GM10266 (cell line): Measurements from ENCODE around the gene SHISA9.

ENCODE experiments used
- DNase-seq: peaks from one replicate; pipeline ENCODE4 v3.0.0; 2012; ENCODE audit errors: extremely low spot score
- CTCF ChIP-seq: IDR thresholded peaks from 2 replicates; pipeline ENCODE4 v1.5.1; 2012; ENCODE audit warnings: mild to moderate bottlenecking, low read depth; ENCODE audit not compliant: control insufficient read depth, insufficient read depth; ENCODE audit errors: missing control alignments

Gene SHISA9

GRCh38 chr16:13146829-13147228 is 245.4 kb downstream of the SHISA9 start:
- no peak for TF ChIP-seq CTCF
- DNase-seq: no peak

GRCh38 chr16:13148294-13148693 is 246.9 kb downstream of the SHISA9 start:
- DNase-seq: no peak
- TF ChIP-seq CTCF: no peak

- no peak for DNase-seq
- no peak for TF ChIP-seq CTCF
Measured at GRCh38 chr16:13148836-13149235, 247.4 kb downstream of the SHISA9 start.

- TF ChIP-seq CTCF: no peak
- DNase-seq: no peak
Measured at GRCh38 chr16:13150181-13150885, 248.9 kb downstream of the SHISA9 start.

GRCh38 chr16:13153696-13154095 is 252.3 kb downstream of the SHISA9 start:
- no peak for DNase-seq
- no peak for TF ChIP-seq CTCF

- DNase-seq: no peak
- no peak for TF ChIP-seq CTCF
Measured at GRCh38 chr16:13154799-13155198, 253.4 kb downstream of the SHISA9 start.

GRCh38 chr16:13155377-13155776 is 254.0 kb downstream of the SHISA9 start:
- no peak for TF ChIP-seq CTCF
- no peak for DNase-seq
